NT2/D1 (cell line): Measurements from ENCODE around the gene DAPL1.

Experiments used
- SUZ12 ChIP-seq: IDR thresholded peaks from 2 replicates; pipeline ENCODE4 v1.6.1; 2011; ENCODE audit not compliant: insufficient read length, insufficient read depth; ENCODE audit errors: extremely low read depth
- YY1 ChIP-seq: IDR thresholded peaks from 2 replicates; pipeline ENCODE4 v1.6.1; 2011; ENCODE audit not compliant: insufficient read length, insufficient read depth
- ZNF274 ChIP-seq: IDR thresholded peaks from 2 replicates; pipeline ENCODE4 v1.6.1; 2011; ENCODE audit warnings: mild to moderate bottlenecking, low read depth, low read length

DNA sequence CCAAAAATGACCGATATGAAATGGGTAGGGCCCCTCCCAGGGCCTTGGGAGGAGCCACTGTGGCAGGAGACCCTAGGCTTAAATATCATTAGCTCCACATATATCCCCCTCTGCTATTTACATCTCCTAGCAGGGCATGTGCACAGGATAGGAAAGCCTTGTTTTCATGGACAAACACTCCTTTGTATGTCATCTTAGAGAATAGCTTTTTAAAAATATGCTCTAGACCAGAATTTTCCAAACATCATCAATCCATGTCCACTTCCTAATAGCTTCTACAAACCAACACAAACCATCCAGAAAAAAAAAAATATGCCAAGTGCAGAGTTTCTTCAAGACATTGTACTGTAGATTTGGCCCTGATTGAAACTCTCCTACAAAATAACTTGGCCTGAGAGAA is 10.8 kb downstream of the DAPL1 start:
- TF ChIP-seq ZNF274 (no peak), YY1 (no peak), SUZ12 (no peak)
